Erythroblast (primary cell): ENCODE data around the gene ERGIC1.

Experiments
- GATA1 ChIP-seq: IDR thresholded peaks from 2 replicates; pipeline ENCODE4 v1.6.1; 2011; ENCODE audit warnings: low read depth, mild to moderate bottlenecking, control low read depth, low read length, moderate library complexity
- POLR2A ChIP-seq: IDR thresholded peaks from 2 replicates; pipeline ENCODE4 v1.6.1; 2011; ENCODE audit warnings: mild to moderate bottlenecking, low read length

DNA sequence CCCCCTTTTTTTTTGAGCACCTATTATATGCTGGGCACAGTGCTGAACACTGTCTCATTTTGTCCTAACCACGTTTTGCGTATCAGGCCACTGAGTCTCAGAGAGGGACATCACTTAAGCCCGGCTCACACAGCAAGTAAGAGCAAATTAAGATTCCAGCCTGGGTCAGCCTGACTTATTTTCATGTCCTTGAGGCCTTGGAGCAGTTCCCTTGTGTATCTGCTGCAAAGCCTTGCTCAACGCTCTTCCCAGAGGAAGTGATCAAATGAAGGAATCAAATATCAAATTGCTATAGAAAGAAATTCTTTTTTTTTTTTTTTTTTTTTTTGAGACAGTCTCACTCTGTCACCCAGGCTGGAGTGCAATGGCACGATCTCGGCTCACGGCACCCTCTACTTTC, 30.7 kb downstream of the ERGIC1 start:
- no peak for TF ChIP-seq POLR2A
- no peak for TF ChIP-seq GATA1
